NCI-H748 treated with DMSO at 0.1 percent for 48 hours (cell line): Measurements from ENCODE around the gene GALNT16.
"Not testable (repeated sequence)": the region's sequence is repeated elsewhere in the genome, so short reads cannot be mapped to it uniquely, and the experiment has no call there.

ENCODE experiments used
- DNase-seq: peaks from one replicate; lab custom pipeline; 2025; lab: John Stamatoyannopoulos, UW

Gene GALNT16

DNA sequence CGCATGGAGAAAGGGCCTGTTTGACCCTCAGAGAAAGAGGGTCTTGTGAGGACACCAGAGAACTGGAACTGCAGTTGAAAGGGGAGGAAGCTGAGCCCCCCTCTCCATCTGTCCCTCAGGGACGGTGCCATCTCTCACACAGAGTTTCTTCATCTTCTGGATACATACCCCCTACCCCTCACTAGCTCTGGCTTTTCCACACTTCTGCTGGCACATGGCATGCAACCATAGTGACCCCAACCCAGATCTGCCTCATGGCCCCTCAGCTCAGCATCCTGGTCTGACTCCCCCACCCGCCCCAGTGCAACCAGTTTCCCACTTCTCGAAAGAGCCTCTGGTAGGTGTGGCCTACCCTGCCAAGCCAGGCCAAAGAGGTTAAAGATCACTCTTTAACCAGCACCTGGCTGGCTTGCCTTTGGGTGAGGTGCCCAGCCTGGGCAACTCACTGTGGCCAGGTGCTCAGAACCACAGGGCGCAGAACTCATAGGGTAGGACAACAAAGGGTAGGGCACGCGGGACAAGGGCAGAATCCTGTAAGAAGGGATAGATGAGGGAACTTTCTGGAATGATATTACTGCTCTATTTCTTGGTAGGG, 25.8 kb downstream of the GALNT16 start:
- no peak for DNase-seq

DNA sequence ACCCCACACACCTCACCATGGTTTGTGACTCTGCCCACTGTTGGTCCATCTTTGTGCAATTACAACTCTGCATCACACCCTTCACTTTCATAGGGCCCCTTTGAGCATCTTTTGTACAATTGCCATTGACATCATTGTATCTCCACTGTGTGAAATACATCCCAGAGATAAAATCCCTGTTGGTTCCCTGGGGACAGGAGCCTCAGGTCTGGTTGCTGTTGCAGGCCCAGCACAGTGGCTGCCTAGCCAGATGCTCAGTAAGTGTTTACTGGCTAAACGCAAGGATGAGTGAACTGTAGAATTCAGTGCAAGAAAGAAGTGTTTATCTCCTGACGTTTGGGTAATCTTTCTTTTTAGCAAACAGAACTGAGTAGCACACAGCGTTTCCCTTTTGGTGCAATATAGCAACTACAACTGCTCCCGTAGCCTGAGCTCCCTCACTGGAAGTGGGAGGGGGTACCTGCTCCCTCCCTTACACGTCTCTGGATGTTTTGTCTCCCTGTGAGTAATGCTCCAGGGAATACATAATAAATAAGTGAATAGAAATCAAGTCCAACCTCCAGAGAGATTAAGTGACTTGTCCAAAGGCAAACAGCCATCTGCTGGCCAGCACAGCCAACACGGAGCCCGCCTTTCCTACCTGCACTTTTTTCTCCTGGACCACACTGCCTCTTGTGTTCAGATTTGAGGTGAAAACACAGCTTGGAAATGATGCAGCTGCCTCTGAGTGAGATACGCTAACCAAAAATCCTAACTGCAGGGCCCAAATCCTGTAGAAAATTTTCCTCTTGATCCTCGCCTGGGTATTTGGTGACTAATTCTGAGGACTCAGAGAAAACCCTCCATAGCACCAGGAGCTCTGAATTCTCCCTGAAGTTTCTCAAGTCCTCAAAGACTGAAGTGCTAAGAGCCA, 27.4 kb downstream of the GALNT16 start:
- DNase-seq, result no peak

DNA sequence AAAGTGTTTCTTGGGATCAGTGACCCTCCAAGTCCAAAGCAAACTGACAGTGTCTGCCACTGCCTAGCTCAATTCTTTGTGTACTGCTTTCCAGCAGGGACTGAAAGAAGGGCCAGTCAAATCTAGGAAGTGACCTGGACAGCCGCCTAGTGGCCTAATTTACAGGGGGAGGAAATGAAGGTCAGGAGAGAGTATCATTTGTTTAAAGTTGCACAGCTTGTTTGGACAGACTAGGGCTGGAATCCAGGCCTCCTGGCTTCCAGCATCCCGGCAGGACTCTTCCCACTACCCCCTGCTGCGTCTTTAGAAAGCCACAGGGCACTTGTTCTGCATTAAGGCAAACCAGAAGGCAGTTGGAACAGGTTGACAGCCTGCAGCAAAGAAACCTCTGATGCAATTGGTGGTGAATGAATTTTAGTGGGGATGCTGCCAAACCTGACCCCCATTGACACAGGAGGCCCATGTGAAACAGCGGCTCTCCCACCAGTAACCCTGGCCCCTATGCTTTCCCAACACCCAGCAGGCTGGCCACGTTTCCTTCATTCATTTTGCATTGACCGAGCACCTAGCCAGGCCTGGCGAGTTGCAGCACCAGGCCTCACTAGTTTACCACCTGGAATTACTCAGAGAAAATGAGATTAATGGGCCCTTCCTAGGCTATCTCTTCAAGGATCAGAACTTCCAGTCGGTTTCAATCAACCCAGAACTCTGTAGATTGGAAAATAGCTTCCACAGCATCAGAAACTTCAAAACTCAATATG, 28.2 kb downstream of the GALNT16 start:
- DNase-seq, result no peak

DNA sequence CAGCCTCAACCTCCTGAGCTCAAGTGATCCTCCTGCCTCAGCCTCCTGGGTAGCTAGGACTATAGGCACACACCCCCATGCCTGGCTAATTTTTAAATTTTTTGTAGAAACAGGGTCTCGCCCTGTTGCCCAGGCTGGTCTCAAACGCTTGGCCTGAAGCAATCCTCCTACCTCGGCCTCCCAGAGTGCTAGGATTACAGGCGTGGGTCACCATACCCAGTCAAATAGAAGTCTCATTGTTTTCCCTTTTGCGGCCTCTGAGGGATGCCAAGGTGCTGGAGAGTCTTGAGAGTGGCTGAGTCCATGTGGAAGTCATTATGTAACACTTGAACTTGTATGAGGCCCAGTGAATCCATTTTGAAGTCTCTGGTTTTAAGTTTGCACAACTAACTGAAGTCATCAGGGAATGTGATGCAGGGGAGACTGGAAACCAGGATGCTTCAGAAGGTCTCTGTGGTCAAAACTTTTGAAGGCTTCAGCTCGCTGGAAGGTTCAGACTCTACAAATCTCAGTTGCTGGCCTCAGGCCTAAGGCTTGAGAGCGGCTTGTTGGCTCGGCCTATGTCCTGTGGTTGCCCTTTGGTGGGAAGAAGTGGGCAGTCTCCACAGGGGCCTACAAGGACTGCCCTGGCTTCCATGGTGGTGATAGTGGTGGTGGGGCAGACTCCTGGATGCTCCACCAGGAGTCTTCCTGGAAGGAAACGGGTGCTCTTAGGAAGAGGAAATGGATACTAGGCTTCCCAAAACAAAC, 29.2 kb downstream of the GALNT16 start:
- no peak for DNase-seq

DNA sequence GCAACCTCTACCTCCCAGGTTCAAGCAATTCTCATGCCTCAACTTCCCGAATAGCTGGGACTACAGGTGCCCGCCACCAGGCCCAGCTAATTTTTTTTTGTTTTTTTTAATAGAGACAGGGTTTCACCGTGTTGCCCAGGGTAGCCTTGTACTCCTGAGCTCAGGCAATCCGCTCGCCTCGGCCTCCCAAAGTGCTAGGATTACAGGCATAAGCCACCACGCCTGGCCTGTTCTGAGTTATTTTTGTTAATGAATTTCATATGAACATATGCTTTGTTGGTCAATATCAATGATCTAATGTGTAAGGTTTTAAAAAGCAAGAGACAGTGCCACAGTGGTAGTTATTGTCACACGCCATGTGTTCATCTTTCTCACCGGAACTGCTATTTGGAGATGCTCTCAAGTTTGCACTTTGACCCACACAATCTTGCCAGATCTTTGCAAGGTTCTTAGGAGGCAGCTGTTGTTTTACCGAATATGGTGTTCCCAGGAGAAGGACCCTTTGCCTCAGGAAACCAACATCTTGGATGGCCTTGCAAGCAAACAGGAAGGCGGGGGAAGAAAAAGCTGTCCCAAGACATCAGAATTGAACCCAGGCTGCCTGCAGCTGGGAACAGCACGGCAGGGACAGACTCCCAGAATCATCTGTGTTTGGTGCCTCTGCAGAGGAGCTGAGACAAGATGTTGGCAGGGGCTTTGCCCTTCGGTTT, 30.0 kb downstream of the GALNT16 start:
- no peak for DNase-seq

DNA sequence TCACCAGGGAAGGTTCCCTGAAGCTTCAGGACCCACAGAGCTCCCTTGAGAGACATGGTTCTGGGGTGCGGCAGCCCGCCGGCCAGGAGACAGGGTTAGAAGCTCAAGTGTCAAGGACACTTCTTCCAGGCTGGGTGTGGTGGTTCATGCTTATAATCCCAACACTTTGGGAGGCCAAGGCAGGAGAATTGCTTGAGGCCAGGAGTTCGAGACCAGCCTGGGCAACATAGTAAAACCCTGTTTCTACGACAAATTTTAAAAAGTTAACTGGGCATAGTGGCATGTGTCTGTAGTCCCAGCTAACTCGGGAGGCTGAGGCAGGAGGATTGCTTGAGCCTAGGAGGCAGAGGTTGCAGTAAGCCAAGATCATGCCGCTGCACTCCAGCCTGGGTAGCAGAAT, 30.9 kb downstream of the GALNT16 start:
- not testable (repeated sequence) for DNase-seq

DNA sequence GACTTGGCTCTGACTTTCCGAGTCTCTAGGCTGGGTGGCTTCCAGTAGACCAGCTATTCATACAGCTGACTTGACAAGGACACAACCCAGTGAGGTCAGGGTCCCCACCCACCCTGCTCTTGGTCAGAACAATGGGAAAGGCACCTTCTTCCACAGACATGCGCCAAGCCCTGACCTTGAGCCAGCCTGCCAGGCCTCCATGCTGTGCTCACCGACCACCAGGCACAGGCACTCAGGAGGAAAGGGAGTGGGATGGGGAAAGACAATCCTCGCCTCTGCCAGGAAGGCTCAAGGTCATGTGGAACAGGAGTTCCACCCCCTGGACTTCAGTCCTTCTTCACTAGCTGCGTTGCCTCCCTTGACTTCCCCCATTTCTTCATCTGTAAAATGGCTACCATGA, 31.4 kb downstream of the GALNT16 start:
- no peak for DNase-seq

DNA sequence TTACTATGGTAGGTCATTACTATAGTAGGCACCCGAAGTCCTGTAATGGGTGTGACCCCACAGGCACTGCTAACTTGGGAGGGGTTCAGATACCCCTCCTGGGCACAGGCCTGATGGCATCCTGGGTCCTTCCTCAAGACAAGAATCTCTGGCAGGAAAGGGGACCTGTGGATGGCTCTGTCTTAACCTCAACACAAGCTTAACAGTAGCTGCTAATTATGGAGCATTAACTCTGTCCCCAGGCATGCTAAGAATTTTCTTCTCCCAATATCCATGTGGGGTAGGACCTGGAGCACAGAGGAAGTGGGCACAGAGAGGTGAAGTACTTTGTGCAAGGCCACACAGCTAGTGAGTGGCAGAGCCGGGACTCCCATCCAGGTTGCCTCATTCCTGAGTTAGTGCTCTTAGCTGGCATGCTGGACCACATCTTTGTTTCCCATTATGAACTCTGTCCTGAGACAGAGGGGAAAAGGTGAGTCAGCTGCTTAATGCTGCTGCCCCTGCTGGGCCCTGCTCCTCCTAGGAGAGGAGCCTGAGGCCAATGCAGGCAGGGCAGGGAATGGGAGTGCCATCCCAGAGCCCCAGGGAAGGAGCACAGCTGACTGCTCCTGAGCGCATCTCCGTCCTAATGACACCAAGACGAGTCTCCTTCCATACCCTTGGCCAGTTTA, 32.1 kb downstream of the GALNT16 start:
- no peak for DNase-seq

DNA sequence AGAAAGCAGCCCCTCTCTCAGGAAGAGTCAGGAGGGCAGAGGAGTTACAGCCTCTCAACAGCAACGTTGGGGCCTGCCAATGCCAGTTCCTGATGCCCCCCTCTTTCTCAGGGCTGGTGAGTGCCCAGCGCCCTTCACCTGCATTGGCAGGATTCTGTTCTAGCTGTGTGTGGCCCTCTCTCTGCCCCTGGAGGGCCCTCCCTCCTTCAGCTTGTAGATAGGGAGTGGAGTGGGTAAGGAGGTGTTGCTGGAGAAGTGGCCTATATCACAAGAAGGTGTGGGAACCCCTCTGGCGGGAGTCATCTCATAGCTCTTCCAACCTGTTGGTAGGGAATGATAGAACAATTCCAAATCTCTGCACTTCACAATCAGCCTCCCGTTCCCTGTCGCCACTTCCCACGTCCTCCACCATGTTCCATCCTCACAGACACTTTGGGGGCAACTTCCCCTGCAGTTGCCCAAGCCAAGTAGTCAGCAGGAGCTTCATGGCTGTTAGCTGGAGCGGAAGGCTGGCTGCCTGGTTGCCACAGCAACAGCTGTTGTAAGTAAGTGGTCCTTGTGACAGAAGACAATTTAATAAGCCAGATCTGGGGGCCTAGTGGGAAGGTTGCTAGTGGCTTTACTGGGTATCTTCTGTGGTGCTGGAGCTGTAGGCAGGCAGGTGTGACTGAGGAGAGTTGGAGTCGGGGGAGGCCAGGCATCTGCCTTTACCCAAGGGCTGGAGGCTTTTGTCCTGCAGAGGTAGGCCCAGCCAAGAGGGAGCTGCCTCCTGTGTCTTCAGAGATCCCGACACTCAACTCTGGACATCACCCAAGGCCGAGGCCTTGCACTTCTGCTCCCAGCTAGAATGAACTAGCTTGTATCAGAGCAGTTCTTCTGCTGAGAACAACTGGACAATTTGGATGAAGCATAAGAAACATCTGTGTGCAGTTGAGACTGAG, 38.4 kb downstream of the GALNT16 start:
- peak; percentile 3 for DNase-seq

DNA sequence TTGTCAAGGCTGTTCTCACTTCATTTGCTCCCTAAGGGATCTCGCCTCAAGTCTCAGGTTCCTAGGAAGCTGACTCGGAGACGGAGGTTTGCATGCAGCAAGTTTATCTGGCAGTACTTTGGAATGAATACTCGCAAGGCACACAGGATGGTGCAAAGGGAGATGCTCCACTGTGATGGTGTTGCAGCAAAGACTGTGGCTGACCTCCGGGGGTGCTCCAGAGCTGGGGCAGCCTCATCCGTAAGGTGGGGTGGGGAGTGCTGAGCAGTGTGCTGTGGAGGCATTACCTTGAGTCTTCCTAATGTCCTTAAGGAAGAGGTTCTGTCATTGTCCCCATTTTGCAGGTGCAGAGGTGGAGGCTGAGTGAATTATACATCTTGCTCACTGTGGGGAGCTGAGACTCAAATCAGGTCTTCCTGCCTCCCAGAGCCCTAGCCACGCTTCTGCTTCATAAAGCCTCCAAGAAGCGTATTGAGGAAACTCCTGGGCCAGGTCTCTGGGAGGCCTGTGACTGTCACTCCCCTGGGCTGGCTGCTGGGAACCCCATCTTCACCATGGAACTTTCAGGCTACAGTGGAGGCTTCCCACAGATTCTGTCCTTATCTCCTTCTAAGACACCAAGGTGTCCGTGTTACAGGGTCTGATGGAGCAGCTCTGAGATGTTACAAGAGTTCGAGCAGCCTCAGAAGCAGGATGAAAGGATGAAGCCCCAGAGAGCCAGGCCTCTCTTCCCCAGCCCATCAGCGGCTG, 39.5 kb downstream of the GALNT16 start:
- DNase-seq, result no peak

DNA sequence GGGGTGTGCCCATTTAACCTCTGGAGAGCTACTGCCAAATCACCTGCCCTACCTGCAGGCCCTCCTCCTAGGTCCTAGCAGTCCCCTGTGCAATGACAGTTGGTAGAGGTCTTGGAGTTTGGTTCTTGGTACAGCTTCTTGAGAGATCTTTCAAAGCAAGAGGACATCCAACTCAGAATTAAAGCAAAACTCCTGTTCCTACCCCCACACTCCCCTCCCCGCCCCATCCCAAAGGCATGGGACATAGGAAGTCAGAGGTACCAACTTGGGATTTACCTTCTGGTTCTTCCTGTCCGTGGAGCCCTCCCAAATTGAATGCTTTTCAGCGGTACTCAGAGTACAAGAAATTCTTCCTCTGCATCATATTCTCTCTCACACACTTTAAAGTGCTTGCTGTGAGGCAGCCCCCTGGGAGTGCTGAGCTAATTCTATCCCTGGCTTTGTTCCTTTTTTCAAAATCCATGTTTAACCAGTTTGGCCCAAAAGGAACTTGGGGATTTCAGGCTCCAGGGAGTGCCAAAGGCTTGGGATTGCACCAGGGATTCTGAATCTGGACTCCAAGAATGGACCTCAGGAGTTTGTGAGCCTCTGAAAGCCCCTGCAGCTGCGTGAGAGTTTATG, 40.8 kb downstream of the GALNT16 start:
- DNase-seq, result no peak

DNA sequence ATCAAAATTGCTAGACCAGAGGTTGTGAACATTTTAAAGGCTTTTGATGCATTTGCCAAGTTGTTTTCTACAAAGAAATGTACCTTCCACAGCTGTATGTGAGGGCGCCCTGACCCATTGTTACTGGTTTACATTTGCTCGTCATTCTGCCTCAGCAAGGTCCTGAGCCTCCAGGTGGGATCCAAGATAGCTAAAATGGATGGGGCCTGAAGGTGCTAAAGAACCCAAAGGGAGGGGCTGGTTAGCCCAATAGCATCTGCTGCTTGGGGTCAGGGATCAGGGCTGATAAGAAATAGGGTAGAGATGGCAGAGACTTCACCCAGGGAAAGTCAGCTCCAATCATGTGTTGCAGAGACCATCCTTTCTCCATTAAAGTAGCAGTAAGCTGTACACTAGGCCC, 43.1 kb downstream of the GALNT16 start:
- DNase-seq, result no peak

DNA sequence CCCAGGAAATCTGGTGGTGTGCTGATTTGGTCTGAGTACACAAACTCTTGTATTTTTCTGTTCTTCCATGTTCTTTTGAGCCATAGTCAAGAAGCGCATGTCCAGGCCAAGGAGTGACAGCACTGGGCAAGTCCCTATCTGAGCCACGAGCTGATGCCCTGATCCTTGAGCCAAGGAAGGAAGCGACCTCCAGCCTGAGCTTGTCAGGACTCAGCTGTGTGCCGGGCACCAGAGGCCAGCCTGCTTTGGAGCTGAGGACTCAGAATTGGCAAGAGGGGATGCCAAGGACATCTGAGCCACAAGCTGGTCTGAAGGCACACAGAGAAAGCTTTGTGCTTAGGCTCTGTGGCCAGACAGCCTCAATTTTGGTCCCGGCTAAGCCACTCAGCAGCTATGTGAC, 52.6 kb downstream of the GALNT16 start:
- no peak for DNase-seq

DNA sequence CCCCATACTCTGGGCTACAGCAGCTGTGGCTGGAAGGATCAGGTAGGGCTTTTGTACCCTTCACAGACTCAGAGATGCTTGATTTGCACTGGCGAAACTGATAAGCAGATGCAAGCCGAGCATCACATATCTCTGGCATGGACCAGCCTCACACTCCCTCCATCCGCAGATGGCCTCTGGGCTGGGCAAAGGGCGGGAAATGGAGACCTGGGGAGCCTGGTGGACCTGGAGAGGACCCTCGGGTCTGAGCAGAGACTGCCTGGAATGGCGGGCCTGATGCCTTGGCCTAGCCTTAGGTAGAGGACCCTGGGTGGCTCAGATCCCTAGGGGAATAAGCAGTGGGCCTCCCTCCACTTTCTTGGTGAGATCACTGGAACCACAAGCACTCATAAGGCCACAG, 53.2 kb downstream of the GALNT16 start:
- no peak for DNase-seq

DNA sequence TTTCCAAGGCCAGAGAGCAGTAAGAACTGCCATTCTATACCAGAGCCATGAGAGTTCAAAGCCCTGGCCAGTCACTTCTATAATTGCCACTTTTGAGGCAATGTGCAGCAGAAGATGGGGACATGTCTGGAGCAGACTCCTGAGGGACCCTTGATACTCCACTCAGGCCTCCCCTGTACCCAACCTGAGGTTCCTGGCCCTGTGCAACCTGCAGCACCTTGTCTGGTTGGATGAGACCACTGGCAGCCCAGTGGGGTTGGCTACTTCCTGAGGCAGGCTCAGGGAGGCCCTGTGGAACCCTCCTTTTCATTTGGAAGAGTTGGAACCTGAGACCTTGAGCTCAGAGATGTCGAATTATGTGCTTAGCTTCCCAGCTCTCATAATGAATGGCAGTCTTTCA, 54.4 kb downstream of the GALNT16 start:
- no peak for DNase-seq

DNA sequence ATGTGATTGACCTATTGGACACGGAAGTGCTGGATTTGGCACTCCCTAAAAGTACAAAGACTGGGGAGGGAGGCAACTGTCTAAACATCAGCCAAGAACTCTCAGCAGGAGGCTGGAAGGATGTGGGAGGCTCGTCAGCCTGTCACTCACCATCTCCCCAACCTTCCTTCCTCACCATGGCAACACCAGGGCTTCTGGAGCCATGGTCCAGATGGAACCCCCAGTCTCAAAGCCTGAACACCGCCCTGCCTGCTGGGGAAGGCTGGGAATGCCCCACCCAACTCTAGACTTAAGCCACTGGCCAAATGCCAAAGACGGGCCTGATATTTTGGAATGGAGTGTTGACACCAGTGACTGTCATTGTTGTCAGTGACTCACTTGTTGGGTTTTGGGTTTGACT, 55.3 kb downstream of the GALNT16 start:
- peak; percentile 27 for DNase-seq

DNA sequence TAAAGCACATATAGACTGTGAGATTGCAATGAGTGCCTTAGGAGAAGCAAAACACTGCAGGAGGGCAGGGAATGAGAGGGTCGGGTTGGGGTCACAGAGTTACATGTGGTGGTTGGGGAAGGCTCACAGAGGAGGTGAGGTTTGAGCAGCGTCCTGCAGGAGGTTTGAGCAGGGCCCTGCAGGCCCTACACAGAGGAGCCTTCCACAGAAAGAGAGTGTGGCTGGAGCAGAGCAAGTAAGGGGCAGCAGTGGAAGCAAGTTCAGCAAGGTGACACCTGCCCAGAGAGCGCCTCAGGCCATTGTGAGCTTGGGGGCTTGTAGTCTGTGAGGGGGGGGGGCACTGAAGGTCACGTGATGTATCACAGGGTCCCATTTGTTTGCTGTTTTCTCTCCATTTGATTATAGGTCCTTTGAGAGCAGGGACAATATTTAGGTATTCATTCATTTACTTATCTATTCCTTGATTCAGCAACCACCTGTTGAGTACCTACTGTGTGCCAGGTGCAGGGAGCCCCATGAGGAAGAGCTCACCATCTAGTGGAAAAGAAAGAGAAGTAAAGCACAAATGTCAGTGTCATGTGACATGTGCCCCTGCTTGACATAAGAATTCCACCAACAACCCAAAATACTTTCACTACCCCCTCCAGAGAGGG, 56.6 kb downstream of the GALNT16 start:
- DNase-seq, result no peak

DNA sequence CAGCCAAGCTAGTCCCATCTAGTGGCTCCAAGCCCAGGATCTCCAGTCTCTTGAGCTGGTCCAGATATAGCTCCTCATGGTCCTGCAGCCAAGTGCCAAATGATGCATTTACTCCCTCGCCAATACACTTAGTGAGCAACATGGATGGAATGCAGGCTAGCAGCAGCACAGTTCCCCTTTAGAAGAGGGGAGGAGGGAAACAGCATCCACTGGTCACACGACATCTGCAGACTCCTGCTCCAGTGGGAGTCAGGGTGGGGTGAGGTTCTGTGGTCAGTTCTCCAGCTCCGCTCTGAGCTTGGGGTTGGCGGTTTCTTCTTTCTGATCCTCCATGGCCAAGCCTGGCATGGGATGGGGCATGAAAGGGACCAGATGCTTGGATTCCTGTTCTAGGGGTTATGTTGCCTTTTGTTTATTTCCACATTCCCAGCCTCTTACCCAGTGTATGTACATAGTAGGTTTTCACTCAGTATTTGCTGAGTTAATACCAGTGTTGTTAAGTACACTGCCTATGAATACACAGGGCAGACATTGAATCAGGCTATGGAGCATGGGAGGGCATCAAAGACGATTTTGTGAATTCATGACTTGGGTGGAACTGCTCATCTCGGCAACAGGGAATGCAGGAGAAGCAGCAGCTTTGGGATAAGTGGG, 57.3 kb downstream of the GALNT16 start:
- no peak for DNase-seq
